ENCODE results near the gene CTTNBP2NL.

Gene CTTNBP2NL

GRCh38 chr1:112380356-112380755 lies 15.7 kb upstream of the CTTNBP2NL start:
- ChIA-PET CTCF (interaction anchor here (0.7 to 3.0 kb wide), 5 partner anchors 11 to 328 kb away, joined by 3 to 18 read pairs (median 7); no protein-coding TSS in a partner anchor), POLR2A (interaction anchor here (0.6 kb wide), 1 partner anchor 26 kb away, joined by 4 read pairs; no protein-coding TSS in a partner anchor)
- H3K9me3 ChIP-seq (ENCODE audit: control insufficient read depth, insufficient read depth, low read depth, low read length) = no peaks in the 10 kb centered on the region
- no peak for TF ChIP-seq MEIS1 (CRISPR knock-in tag; IDR thresholded peaks at IDR 0.05; ENCODE audit: borderline replicate concordance)
- no peak for TF ChIP-seq SP3 (tag by site-specific recombination; IDR thresholded peaks at IDR 0.05)
- no peak for TF ChIP-seq GFI1B (tag by site-specific recombination; IDR thresholded peaks at IDR 0.05)
- TF ChIP-seq ZFHX2 (tag by site-specific recombination; conservative IDR thresholded peaks at IDR 0.05) = no peak
- no peaks in the 10 kb centered on the region for H3K36me3 ChIP-seq (ENCODE audit: control insufficient read depth in 2 of 2, insufficient read depth in 1 of 2, low read length in 2 of 2)
- no peaks in the 10 kb centered on the region for H3K4me1 ChIP-seq (ENCODE audit: control insufficient read depth, insufficient read depth, low read length)
- no peak overlapping the region for H3K4me3 ChIP-seq (ENCODE audit: low read depth, low read length)
- H3K27ac ChIP-seq (ENCODE audit: extremely low read depth, low read depth, low read length) = no peak overlapping the region

DNA sequence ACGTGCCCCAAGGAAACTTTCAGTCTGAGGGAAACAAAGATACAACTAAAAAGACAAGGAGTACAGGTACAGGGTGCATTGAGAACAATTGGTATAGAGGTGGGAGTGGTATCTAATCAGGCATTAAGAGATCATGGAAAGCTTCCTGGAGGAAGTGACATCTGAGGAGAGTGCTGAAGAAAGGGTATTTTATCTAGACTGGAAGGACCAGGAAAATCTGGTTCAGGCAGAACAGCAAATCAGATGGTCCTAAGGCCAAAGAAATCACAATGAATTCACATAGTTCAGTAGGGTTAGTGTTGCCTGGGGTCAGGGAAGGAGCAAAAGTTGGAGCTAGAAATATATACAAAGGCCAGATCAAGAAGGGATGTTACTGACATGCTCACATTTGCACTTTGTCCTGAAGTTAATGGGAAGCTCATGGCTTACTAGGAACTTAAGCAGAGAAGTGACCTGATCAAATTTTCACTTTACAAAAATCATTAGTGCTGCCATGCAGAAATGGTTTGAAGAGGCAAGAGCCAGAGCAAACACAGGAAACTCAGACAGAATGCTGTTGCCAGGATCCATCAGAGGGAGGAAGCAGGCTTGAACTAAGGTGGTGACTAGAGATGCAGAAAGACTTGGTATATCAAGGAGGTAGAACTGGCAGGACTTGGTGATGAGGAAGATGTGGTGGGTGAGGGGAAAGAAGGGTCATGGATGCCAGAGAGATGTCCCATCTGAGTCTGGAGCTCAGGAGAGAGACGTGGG lies 14.5 kb upstream of the CTTNBP2NL start:
- Histone ChIP-seq H3K36me3 (ENCODE audit: control insufficient read depth in 2 of 2, insufficient read depth in 1 of 2, low read length in 2 of 2) (no peaks in the 10 kb centered on the region), H3K4me1 (ENCODE audit: control insufficient read depth, insufficient read depth, low read length) (no peaks in the 10 kb centered on the region), H3K27ac (ENCODE audit: extremely low read depth, low read depth, low read length) (no peak overlapping the region), H3K4me3 (ENCODE audit: low read depth, low read length) (no peak overlapping the region), H3K9me3 (ENCODE audit: control insufficient read depth, insufficient read depth, low read depth, low read length) (no peaks in the 10 kb centered on the region)
- POLR2A ChIA-PET = no interaction called here
- CTCF ChIA-PET = interaction anchor here (0.9 to 3.0 kb wide), 5 partner anchors 10 to 327 kb away, joined by 3 to 18 read pairs (median 5); no protein-coding TSS in a partner anchor
- TF ChIP-seq, protein P1, sequence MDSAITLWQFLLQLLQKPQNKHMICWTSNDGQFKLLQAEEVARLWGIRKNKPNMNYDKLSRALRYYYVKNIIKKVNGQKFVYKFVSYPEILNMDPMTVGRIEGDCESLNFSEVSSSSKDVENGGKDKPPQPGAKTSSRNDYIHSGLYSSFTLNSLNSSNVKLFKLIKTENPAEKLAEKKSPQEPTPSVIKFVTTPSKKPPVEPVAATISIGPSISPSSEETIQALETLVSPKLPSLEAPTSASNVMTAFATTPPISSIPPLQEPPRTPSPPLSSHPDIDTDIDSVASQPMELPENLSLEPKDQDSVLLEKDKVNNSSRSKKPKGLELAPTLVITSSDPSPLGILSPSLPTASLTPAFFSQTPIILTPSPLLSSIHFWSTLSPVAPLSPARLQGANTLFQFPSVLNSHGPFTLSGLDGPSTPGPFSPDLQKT (IDR thresholded peaks at IDR 0.05; ENCODE audit: borderline replicate concordance, low read depth, low read length) = 0 out of 2 replicates have a peak, but pooled peaks have one; percentile 19
- no peak for TF ChIP-seq ZBTB20 (tag by site-specific recombination; IDR thresholded peaks at IDR 0.05)

DNA sequence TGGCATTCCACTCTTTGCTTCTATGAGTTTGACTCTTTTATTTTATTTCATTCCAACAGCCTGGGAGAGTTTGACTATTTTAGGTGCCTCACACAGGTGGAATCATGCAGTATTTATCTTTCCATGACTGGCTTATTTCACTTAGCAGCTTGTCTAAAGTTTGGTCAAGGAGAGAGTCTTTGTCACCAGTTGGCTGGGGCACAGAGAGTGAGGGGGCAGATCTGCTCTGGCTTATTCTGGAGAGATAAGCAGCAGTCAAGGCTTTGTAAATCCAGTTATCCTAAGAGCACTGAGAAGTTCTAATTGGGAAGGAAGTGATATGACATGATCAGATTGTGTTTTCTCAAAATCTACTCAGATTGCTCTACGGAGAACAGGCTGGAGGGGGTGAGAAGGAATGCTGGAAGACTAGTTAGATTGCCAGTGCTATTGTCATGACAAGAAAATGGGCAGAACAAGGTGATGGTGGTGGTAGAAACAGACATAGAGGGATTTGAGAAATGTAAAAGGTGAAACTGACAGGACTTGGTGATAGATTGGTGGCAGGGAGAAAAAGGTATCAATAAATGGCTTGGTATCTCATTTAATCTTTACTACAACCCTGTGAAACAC lies 12.1 kb upstream of the CTTNBP2NL start:
- no peaks in the 10 kb centered on the region for H3K9me3 ChIP-seq (ENCODE audit: control insufficient read depth, insufficient read depth, low read depth, low read length)
- H3K4me1 ChIP-seq (ENCODE audit: control insufficient read depth, insufficient read depth, low read length) = no peaks in the 10 kb centered on the region
- CTCF ChIA-PET = no interaction called here
- no peak overlapping the region for H3K27ac ChIP-seq (ENCODE audit: extremely low read depth, low read depth, low read length)
- H3K36me3 ChIP-seq (ENCODE audit: control insufficient read depth in 2 of 2, insufficient read depth in 1 of 2, low read length in 2 of 2) = no peaks in the 10 kb centered on the region
- POLR2A ChIA-PET = no interaction called here
- H3K4me3 ChIP-seq (ENCODE audit: low read depth, low read length) = no peak overlapping the region
- TF ChIP-seq RBAK (tag by site-specific recombination; IDR thresholded peaks at IDR 0.05) (no peak), ZNF155 (tag by site-specific recombination; IDR thresholded peaks at IDR 0.05) (no peak), IKZF3 (tag by site-specific recombination; IDR thresholded peaks at IDR 0.05) (no peak), KLF10 (tag by site-specific recombination; IDR thresholded peaks at IDR 0.05) (no peak), ZNF768 (tag by site-specific recombination; IDR thresholded peaks at IDR 0.05) (no peak), KLF16 (tag by site-specific recombination; IDR thresholded peaks at IDR 0.05) (no peak), GLIS2 (tag by site-specific recombination; IDR thresholded peaks at IDR 0.05) (no peak), GLI4 (tag by site-specific recombination; IDR thresholded peaks at IDR 0.05) (no peak), ZFP3 (tag by site-specific recombination; IDR thresholded peaks at IDR 0.05; ENCODE audit: low read depth) (no peak), ZNF18 (tag by site-specific recombination; IDR thresholded peaks at IDR 0.05) (no peak), ZNF629 (tag by site-specific recombination; IDR thresholded peaks at IDR 0.05) (no peak), ZFP37 (tag by site-specific recombination; IDR thresholded peaks at IDR 0.05) (no peak), ZNF548 (tag by site-specific recombination; IDR thresholded peaks at IDR 0.05) (no peak), ZSCAN23 (tag by site-specific recombination; IDR thresholded peaks at IDR 0.05) (no peak)
- TF ChIP-seq, protein P2, sequence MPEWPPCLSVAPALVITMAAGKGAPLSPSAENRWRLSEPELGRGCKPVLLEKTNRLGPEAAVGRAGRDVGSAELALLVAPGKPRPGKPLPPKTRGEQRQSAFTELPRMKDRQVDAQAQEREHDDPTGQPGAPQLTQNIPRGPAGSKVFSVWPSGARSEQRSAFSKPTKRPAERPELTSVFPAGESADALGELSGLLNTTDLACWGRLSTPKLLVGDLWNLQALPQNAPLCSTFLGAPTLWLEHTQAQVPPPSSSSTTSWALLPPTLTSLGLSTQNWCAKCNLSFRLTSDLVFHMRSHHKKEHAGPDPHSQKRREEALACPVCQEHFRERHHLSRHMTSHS (tag by site-specific recombination; IDR thresholded peaks at IDR 0.05) = no peak
- TF ChIP-seq, protein P3, sequence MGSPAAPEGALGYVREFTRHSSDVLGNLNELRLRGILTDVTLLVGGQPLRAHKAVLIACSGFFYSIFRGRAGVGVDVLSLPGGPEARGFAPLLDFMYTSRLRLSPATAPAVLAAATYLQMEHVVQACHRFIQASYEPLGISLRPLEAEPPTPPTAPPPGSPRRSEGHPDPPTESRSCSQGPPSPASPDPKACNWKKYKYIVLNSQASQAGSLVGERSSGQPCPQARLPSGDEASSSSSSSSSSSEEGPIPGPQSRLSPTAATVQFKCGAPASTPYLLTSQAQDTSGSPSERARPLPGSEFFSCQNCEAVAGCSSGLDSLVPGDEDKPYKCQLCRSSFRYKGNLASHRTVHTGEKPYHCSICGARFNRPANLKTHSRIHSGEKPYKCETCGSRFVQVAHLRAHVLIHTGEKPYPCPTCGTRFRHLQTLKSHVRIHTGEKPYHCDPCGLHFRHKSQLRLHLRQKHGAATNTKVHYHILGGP (tag by site-specific recombination; IDR thresholded peaks at IDR 0.05) = no peak
- TF ChIP-seq, protein P4, sequence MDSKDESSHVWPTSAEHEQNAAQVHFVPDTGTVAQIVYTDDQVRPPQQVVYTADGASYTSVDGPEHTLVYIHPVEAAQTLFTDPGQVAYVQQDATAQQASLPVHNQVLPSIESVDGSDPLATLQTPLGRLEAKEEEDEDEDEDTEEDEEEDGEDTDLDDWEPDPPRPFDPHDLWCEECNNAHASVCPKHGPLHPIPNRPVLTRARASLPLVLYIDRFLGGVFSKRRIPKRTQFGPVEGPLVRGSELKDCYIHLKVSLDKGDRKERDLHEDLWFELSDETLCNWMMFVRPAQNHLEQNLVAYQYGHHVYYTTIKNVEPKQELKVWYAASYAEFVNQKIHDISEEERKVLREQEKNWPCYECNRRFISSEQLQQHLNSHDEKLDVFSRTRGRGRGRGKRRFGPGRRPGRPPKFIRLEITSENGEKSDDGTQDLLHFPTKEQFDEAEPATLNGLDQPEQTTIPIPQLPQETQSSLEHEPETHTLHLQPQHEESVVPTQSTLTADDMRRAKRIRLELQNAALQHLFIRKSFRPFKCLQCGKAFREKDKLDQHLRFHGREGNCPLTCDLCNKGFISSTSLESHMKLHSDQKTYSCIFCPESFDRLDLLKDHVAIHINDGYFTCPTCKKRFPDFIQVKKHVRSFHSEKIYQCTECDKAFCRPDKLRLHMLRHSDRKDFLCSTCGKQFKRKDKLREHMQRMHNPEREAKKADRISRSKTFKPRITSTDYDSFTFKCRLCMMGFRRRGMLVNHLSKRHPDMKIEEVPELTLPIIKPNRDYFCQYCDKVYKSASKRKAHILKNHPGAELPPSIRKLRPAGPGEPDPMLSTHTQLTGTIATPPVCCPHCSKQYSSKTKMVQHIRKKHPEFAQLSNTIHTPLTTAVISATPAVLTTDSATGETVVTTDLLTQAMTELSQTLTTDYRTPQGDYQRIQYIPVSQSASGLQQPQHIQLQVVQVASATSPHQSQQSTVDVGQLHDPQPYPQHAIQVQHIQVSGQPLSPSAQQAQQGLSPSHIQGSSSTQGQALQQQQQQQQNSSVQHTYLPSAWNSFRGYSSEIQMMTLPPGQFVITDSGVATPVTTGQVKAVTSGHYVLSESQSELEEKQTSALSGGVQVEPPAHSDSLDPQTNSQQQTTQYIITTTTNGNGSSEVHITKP (tag by site-specific recombination; IDR thresholded peaks at IDR 0.05) = no peak

Data from HEK293 (cell line).